OCI-LY1 (cell line): ENCODE results near the gene CYP2A7.

Experiments
- CTCF ChIP-seq: fragments of 200-600 bp; sonication (generic), shearing (Covaris generic); IDR thresholded peaks from 2 replicates; pipeline ENCODE4 v1.5.1; 2017; ENCODE audit warnings: mild to moderate bottlenecking, antibody characterized with exemption, low read length, moderate library complexity, mixed read lengths
- EZH2 ChIP-seq: fragments of 200-600 bp; sonication (generic), shearing (Covaris generic); IDR thresholded peaks from 2 replicates; pipeline ENCODE4 v1.8.0; 2017; ENCODE audit warnings: borderline replicate concordance, mixed run types, mild to moderate bottlenecking, antibody characterized with exemption, low read length, moderate library complexity, mixed read lengths

GRCh38 chr19:40888191-40888590 is 6.2 kb upstream of the CYP2A7 start:
- TF ChIP-seq CTCF (no peak), EZH2 (no peak)
